ENCODE results near the gene FAXDC2. TPM values are rescaled to one million over a fixed set of nuclear protein-coding genes. Genes with fewer than 3 reads are reported as not detected.

FAXDC2 gene
- total and polyA plus RNA-seq, 2 of the 8 experiments (the other 6 are each of a cell fraction or from before 2014, with no cell fraction given), result 3.7 to 5.9 TPM

DNA sequence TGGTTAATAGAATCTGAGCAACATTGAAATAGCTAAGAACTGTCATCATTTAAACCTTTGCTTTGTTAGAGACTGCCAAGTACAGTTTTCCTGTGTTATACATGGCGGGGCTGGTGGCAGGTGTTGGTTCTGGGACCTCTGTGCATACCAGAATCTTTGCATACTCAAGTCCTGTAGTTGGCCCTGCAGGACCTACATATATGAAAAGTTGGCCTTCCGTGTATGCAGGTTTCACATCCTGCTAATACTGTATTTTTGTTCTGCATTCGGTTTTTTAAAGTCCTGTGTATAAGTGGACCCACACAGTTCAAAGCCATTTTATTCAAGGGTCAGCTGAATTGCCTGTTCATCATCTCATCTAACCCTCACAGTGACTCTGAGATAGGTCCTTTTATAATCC is 58.9 kb downstream of the FAXDC2 start:
- Histone ChIP-seq H4K20me1 (replicated peaks in 1 of 2; ENCODE audit: control insufficient read depth in 1 of 2, insufficient read depth in 2 of 2, low read length in 2 of 2) (peaks cover 27 to 37% of the 10 kb centered on the region in 2 experiments), H3K18ac (ENCODE audit: extremely low read depth, low read length) (no peak overlapping the region), H2BK15ac (ENCODE audit: low read length) (no peak overlapping the region), H3K27ac (ENCODE audit: low read depth, low read length) (no peak overlapping the region), H3K4me3 (ENCODE audit: extremely low read depth in 1 of 4, insufficient read depth in 2 of 4, low read depth in 3 of 4, low read length in 4 of 4) (no peak overlapping the region), H4K91ac (replicated peaks; ENCODE audit: insufficient read length, low read length) (no peak overlapping the region), H3K4me1 (replicated peaks in 1 of 4; ENCODE audit: control insufficient read depth in 3 of 4, insufficient read depth in 4 of 4, low read length in 3 of 4) (peaks cover 0 to 5% (median 2%) of the 10 kb centered on the region in 4 experiments; a peak in 4 of 7 replicates), H3K79me2 (ENCODE audit: control insufficient read depth in 1 of 2, insufficient read depth in 2 of 2, low read length in 2 of 2) (peaks cover 24 to 78% of the 10 kb centered on the region in 2 experiments), H2BK12ac (ENCODE audit: low read depth, low read length) (no peak overlapping the region), H3K79me1 (ENCODE audit: low read depth, low read length) (peaks cover 5% of the 10 kb centered on the region), H4K5ac (ENCODE audit: insufficient read length, low read depth, low read length) (no peak overlapping the region), H3K9ac (replicated peaks in 1 of 4; ENCODE audit: extremely low read depth in 1 of 4, low read depth in 3 of 4, low read length in 3 of 4) (no peak overlapping the region), H3K14ac (ENCODE audit: insufficient read length) (no peak overlapping the region), H3K4me2 (ENCODE audit: insufficient read depth in 1 of 2, low read depth in 2 of 2, low read length in 2 of 2) (no peak overlapping the region), H2AK5ac (ENCODE audit: low read depth, low read length) (no peak overlapping the region), H3K56ac (replicated peaks; ENCODE audit: insufficient read length, low read depth, low read length) (no peak overlapping the region), H3K23ac (ENCODE audit: insufficient read length) (no peak overlapping the region), H3K27me3 (replicated peaks in 1 of 4; ENCODE audit: control insufficient read depth in 3 of 4, extremely low read depth in 1 of 4, insufficient read depth in 3 of 4, low read length in 3 of 4) (no peaks in the 10 kb centered on the region), H3K23me2 (ENCODE audit: low read depth, low read length) (0 out of 2 replicates have a peak, but pooled peaks cover 2% of the 10 kb centered on the region), H2BK20ac (ENCODE audit: low read length) (no peak overlapping the region), H4K8ac (ENCODE audit: extremely low read depth, insufficient read depth, low read length) (no peak overlapping the region), H3K36me3 (ENCODE audit: control insufficient read depth in 2 of 4, insufficient read depth in 4 of 4, low read length in 3 of 4) (peaks cover 28 to 63% (median 56%) of the 10 kb centered on the region in 4 experiments), H3K9me3 (ENCODE audit: insufficient read depth in 2 of 2, low read depth in 1 of 2, low read length in 1 of 2) (no peaks in the 10 kb centered on the region), H3K4ac (replicated peaks; ENCODE audit: insufficient read length, low read depth, low read length) (no peak overlapping the region), H2AFZ (ENCODE audit: low read length) (no peak overlapping the region), H2BK120ac (replicated peaks; ENCODE audit: low read depth, low read length) (no peak overlapping the region), H2BK5ac (ENCODE audit: low read depth, low read length) (no peak overlapping the region)
- WGBS, 2 experiments (ENCODE audit: extremely low coverage in 1 of 2, insufficient coverage in 1 of 2, insufficient read length in 1 of 2, insufficient replicate concordance in 2 of 2, low coverage in 1 of 2, low lambda C conversion rate in 2 of 2, missing lambda C conversion rate in 1 of 2), result 90% methylated on average over 3 of the region's 3 CpGs; no CpG with 5 or more reads in 1 of the 2 experiments
- TF ChIP-seq POLR2A (IDR thresholded peaks at IDR 0.05; ENCODE audit: control extremely low read depth in 1 of 2, low read depth in 2 of 2, low read length in 2 of 2) (no peak), RNF2 (IDR thresholded peaks at IDR 0.05; ENCODE audit: borderline replicate concordance, low read depth, low read length, missing control alignments, poor library complexity, severe bottlenecking) (no peak), PHF8 (conservative IDR thresholded peaks at IDR 0.05; ENCODE audit: low read depth, low read length) (no peak), CEBPB (IDR thresholded peaks at IDR 0.05; ENCODE audit: low read depth, low read length) (no peak), CBX8 (IDR thresholded peaks at IDR 0.05; ENCODE audit: borderline replicate concordance, low read depth, low read length) (no peak), GTF2F1 (IDR thresholded peaks at IDR 0.05; ENCODE audit: borderline replicate concordance, low read depth, low read length) (no peak), TEAD4 (IDR thresholded peaks at IDR 0.05; ENCODE audit: low read depth, low read length) (no peak), CREB1 (IDR thresholded peaks at IDR 0.05) (no peak), SP4 (IDR thresholded peaks at IDR 0.05; ENCODE audit: low read length) (no peak)
- TF ChIP-seq, protein P1, sequence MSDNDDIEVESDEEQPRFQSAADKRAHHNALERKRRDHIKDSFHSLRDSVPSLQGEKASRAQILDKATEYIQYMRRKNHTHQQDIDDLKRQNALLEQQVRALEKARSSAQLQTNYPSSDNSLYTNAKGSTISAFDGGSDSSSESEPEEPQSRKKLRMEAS (IDR thresholded peaks at IDR 0.05), result no peak
- POLR2A ChIA-PET (ENCODE audit: partially characterized antibody), result interaction anchor here (0.7 to 20.6 kb wide), 2 partner anchors 27 to 28 kb away, joined by 3 to 307 read pairs; no protein-coding TSS in a partner anchor
- FAIRE-seq (no peak), DNase-seq (ENCODE audit: low read depth in 1 of 2, low spot score in 2 of 2) (no peak)
- CTCF ChIA-PET (ENCODE audit: partially characterized antibody), result interaction anchor here (1.2 to 6.8 kb wide), 3 partner anchors 10 to 141 kb away, joined by 3 to 46 read pairs (median 11); no protein-coding TSS in a partner anchor
